ENCODE results near the gene ATF3.

The ATF3 gene

DNA sequence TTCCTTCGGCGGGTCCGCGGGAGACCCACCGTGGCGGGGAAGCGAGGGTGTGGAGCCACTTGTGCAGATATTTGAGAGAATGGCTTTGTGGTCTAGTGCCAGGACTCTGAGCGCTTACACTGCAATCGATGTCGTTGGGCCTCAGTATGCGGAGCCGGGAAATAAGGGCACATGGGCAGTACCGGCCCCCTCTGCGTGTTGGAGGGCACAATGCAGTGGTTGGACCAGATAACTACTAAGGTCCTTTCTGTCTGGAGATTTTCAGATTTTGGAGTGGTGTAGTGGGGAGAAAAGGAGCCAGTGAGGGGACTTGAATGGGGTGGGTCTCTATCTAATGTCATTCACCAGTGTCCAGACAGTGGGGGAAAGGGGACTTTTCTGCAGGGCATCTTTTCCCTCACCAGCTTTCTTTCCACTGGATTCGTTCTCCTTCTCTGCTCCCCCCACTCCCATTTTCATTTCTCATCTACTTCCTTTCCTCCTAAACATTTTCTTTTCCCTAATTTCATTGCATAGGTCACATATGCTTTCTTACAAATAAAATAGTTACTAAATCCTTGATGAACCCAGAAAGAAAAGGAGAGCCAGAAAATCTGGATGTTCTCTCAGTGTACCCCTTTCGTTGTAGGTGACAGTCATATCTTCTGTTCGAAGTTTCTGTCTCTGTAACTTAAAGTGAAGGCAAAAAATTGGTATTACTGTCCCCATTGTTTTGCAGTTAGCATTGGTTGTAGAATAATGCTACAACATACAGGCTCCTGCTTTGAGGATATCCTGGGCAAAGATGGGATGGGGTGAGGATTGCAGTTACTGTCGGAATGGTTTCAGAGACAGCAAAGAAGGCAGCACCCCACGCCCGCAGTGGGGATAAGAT is 1.4 kb downstream of the ATF3 start:
- DNase-seq (ENCODE audit: low spot score): peak; percentile 48

DNA sequence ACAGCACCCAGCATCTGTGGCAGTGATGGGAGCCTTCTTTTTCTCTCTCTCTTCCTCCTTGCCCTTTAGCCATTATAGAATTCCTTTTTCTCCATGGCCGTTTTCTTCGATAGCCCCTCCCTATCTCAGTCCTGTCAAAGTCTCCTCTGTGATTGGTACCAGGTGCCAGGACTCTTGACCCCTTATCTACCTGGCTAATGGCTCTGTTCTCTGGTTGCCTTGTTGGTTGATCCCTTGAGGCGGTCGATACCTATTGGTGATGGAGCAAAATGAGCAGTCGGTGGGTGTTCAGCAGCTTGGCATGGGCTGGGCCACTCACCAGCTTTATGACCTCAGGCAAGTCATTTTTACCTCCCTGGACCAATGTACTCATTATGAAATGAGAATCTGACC is 2.0 kb downstream of the ATF3 start:
- no peak for DNase-seq (ENCODE audit: low spot score)

DNA sequence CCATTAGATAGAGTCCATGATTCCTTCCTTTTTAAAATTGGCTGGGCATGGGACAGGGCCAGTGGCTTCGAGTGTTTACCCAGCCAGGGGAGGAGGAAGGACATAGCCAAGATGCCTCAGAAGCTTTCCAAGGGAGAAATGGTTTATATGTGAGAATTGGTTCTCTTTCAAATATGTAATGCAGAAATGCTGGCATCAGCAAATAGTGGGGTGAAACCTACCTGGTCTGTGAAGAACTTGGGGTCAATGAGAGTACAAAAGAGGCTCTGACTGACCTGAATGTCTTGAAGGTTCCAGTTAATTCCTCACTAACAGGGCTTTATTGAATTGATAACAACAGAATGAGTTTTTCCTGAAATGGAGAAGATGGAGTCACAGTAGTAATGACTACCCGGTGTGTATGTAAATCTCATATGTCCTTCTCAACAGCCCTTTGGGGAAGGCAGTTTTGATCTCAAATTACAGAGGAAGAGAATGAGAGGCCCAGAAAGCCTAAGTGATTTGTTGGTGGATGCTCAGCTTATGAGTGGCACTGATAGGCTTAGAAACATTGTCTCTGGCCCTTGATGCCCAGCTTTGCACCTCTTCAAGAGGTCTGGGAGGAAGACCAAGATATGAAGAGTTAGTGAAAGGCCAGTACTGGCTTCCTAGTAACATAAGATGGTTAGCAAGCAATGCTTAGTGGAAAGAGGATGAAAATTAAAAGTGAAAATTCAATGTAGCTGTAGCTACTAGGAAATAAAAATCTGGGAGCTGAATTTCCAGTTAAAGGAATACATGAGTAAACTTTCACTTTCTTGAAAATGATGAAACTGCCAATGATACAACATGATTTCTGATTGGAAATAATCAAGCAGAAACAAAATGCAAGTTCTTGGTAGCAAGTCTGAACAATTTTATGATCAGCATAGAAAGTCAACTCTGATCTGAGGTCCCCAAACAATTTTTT is 2.7 kb downstream of the ATF3 start:
- DNase-seq (ENCODE audit: low spot score): peak; percentile 20

DNA sequence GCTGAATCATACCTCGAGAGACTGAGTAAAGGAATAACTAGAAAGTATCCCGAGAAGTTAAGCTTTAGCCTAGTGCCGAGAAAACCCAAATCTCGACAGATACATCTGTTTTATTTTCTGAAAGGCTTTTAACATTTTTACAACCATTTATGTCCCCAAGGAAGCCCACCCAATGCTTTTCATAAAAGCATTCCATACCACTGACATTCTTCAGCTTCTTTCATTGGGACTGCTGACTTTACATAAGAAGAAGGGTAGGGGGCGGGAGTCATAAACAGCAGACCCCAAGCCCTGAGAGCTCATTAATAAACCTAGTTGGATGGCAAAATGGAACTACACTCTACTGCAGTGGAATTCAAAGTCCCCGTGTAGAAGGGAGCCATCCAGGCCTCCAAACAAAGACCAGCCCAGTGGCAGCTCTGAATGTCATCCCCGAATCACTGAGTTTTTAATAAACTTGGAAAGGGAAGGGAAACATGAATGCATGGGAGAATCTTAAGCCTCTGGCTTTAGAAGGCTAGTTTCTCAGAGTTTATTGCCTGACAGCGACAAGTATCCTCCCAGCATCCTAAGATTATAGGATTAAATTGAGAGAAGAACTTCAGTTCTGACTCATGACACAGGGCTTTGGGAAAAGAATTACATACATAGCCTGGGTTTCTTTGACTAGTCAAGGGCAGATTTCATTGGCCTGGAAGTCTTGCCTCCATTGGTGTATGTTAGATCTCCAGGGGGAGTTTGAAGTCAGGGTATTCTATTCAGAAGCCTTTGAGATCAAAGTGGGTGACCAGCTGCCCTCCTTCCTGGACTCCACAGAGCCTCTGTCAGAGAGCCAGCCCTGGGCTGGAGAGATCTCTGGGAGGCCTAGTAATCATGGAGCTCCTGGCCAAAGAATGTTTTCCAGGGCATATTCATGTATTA is 3.7 kb downstream of the ATF3 start:
- no peak for DNase-seq (ENCODE audit: low spot score)

DNA sequence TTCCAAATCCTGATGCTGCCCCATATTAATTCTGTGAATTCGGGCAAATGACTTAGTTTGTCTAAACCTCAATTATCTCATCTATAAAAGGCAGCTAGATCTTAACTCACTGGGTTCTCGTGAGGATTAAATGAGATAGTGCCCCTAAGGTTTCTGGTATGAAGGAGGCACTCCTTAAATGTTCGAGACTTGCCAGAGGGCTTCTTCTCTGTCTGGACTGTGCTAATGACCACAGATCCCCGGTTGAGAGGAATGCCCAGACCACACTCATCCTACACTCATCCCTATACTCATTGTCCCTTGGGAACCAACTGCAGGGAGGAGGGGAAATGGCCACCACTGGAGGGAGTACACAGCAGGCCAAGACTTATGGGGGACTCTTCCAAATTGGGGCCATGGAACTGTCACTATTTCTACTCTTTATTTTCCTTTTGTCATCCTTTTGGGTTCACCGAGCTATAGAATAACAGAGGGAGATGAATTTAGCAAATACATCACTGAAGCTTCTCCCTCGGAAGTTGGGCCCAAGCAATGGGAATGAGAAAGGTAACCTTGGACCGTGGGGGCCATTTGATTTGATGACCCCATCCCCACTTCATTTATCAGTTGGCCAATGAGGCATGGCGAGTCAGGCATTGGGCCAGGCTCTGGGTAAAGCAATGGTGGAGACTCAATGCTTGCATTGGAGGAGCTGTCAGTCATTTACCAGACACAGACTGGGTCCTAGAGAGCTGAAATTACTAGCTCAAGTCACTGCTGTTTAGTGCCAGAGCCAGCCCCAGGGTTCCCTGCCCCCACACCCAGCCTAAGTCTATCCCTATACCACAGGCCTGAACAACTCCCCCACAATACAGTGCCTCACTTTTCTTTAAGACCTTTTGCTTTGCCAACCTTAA is 5.1 kb downstream of the ATF3 start:
- DNase-seq (ENCODE audit: low spot score): no peak

DNA sequence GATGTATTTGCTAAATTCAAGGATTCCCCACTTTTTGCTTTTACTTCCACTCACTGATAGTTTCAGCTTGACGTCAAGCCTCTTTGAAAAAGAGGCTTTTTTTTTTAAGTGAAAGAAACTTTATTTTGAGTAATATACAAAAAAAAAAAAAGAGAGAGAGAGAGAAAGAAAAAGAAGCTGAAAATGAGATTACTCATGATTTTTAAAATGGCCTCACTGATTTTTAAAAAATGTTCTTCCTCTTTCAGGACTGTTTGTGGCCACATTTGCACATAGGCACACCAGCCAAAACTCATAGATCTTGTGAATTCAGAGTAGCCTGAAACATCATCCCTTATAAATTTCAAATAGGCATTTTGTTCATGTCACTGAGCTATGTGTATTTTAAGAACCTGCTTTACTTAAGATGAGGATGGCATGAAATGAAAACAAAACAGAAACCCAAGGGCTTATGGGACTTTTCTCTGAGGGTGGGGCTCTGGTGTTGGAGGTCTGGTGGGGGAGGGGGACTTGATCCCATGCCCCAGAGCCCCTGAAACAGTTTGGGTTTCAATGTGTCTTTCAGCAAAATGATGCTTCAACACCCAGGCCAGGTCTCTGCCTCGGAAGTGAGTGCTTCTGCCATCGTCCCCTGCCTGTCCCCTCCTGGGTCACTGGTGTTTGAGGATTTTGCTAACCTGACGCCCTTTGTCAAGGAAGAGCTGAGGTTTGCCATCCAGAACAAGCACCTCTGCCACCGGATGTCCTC is 6.1 kb downstream of the ATF3 start:
- DNase-seq (ENCODE audit: low spot score): no peak

DNA sequence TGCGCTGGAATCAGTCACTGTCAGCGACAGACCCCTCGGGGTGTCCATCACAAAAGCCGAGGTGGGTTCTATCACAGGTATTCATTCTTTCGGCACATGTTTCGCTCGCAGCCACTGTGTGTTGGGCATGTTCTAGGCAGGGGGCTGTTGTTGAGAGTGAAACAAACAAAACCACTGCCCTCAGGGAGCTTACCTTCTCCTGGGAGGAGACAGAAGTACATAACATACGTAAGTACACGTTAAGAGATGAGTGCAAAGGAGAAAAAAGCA is 6.6 kb downstream of the ATF3 start:
- DNase-seq (ENCODE audit: low spot score): no peak

DNA sequence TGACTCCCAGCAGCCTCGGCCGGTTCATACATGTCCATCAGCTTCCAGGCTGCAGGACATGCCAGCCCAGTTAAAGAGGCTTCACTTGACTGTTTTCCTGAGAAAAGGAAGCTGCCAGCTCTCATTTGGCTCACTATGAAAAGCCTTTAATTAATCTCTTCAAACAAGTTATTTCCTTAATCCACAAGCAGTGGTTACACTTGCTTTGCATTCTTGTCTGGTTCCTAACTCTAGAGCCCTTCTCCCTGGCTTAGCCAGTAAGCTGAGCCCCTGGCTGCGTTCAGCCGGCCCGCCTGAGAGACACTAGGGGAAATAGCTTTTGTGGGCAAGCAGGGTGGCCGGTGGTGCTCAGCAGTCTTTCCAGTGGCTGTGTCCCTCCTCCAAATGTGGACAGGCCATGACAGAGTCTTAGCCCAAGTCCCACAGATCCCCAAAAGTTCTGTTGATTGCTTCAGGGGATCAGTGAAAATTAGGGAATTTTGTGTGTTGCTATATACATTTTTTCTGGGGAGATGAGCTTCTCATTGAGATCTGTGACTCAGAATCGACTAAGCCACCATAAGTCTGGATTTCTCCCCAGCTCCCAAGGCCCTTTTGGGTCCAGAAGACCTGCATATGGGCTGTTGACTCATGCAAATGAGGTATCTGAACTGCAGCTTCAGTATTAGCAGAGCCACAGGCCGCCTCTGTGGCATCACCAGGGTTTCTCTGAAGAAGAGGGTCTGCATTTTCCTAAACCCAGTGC is 10.1 kb downstream of the ATF3 start:
- DNase-seq (ENCODE audit: low spot score): no peak

DNA sequence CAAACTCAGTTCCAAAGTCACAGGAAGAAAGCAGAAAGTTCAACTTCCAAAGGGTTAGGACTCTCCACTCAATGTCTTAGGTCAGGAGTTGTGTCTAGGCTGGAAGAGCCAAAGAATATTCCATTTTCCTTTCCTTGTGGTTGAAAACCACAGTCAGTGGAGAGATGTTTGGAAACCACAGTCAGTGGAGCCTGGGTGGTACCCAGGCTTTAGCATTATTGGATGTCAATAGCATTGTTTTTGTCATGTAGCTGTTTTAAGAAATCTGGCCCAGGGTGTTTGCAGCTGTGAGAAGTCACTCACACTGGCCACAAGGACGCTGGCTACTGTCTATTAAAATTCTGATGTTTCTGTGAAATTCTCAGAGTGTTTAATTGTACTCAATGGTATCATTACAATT is 11.7 kb downstream of the ATF3 start:
- DNase-seq (ENCODE audit: low spot score): no peak

DNA sequence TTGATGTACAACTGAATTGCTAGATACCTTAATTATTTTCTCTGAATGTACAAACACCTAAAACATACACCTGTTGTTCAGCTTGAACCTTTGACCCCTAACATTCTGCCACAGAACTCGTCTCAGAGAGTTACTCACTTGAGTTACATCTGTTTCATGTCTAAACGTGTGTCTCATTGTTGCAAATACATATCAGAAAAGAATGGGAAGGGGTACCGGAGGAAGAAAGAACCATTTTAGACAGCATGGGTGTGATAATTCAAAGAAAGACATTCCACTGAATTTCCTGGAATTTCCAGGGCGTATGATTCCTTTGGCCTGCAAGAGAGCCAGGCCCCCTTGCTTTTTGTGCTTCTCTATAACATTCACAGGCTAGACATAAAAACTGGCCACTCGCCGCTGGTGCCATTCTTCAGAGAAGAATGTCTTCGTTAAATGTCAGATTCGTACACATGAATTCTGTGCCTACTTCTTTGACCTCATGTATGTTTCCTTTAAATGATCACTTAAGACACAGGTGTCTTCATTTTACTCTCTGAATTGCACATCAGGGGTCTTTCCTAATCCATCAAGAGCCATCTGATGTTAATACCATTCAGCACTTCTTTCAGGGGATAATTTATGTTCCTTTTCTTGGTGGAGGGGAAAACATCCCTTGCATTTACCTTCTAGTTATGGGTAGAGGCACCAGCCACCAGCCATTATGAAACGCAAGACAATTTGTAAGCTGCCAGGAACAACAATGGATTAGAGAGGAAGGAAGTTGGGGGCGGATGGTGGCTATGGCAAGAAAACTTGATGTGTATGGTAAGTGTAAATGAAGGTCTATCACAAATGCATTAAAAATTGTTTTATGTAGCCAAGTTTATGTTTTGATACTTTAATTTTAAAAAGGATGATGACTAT is 12.7 kb downstream of the ATF3 start:
- no peak for DNase-seq (ENCODE audit: low spot score)

DNA sequence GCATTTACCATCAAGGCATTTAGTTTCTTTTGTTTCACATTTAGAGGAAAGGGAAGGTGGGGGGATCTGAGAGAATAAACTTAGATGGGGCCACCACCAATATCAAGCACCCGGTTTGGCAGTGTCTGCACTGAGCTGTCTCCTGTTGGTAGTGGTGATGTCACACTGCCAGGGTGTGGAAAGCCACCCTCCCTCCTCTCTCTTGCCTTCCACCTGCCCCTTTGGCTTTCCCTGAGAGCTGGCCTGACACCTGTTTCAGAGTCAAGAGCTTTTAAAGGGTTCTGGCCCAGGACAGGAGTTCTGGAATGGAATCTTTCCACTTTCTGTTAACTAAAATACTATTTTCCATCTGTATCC is 13.4 kb downstream of the ATF3 start:
- no peak for DNase-seq (ENCODE audit: low spot score)

DNA sequence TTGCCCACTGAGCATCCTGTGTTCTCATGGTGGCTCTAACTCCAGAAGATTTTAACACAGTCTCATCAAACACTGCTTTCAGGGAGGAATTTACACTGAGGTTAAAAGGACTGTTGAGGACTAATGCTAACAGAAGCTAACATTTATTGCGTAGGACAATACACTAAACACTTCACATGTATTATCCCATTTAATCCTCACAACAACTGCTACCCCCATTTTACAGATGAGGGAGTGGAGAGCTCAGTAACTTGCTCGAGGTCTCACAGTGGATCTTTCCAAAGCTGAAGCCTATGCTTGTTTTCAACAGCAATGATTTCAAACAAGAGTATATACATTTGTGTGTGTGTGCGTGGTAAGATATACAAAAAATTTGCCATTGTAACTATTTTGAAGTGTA is 13.9 kb downstream of the ATF3 start:
- DNase-seq (ENCODE audit: low spot score): no peak

DNA sequence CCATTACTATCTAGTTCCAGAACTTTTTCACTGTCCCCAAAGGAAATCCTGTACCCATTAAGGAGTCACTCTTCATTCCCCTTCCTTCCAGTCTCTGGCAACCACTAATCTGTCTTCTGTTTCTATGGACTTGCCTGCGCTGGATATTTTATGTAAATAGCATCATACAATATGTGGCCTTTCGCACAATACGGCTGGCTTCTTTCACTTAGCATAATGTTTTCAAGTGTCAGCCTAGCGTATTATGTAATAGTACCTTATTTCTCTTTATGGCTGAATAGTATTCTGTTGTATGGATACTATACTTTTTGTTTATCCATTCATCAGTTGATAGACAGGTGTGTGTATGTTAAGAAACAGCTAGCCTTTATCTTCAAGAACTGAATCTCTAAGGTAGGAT is 14.3 kb downstream of the ATF3 start:
- DNase-seq (ENCODE audit: low spot score): no peak

DNA sequence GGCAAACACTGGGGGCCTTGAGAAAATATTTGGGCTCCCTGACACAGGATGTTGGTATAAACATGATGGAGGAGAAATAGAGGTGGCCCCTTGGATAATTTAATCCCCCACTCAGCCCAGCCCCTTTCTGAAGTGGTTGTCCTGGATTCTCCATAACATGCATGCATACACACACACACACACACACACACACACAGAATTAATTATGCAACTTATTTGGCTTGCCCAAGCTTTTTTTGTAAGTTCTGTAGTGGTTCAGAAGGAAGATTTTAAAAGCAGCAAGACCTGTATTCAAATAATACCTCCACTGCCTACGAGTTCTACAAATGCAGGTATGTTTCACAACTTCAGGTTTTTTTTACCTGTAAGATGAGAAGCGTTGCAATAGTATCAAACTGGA is 15.0 kb downstream of the ATF3 start:
- no peak for DNase-seq (ENCODE audit: low spot score)

DNA sequence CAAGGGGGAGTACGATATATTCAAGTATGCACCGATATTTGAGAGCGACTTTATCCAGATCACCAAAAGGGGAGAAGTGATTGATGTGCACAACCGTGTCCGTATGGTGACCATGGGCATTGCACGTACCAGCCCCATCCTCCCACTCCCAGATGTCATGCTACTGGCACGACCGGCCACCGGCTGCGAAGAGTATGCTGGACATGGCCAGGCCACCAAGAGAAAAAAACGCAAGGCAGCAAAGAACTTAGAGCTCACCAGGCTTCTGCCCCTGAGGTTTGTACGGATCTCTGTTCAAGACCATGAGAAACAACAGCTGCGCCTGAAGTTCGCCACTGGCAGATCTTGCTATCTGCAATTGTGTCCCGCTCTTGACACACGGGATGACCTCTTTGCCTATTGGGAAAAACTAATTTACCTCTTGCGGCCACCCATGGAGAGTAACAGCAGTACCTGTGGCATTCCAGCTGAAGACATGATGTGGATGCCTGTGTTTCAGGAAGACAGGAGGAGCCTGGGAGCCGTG is 16.5 kb downstream of the ATF3 start:
- DNase-seq (ENCODE audit: low spot score): no peak

DNA sequence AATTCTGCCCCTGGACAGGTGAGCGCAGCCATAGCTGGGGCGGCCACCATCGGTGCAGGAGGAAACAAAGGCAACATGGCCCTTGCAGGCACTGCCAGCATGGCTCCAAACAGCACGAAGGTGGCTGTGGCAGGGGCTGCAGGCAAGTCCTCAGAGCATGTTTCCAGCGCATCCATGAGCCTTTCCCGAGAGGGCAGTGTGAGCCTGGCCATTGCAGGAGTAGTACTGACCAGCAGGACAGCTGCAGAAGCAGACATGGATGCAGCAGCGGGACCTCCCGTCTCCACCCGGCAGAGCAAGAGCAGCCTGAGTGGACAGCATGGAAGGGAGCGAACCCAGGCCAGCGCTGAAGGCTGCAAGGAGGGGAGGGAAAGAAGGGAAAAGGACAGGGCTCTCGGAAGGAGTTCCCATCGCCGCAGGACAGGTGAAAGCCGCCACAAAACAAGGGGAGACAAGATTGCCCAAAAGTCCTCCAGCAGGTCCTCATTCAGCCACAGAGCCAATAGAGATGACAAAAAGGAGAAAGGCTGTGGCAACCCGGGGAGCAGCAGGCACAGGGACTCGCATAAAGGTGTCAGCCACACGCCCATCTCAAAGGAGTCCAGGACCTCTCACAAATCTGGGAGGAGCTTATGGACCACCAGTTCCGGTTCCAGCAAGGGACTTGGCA is 17.4 kb downstream of the ATF3 start:
- no peak for DNase-seq (ENCODE audit: low spot score)

DNA sequence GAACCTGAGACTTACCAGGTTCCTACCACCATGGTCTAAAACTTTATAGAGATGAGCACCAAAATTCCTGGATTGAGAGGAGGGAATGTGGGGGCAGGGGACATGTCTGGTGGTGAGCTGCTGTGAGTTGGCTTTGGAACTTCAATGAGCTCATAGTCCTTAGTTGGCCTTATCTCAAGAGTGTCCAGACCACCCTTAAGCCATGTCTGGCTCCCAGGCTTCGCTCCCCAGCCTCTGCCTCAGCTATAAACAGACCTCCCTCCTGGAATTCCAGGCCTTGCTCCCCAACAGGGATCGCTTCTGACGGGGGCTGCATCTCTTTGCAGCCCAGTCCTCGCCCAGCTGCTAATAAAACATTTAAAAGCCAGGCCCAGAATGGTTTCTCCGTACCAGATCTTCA is 19.5 kb downstream of the ATF3 start:
- no peak for DNase-seq (ENCODE audit: low spot score)

DNA sequence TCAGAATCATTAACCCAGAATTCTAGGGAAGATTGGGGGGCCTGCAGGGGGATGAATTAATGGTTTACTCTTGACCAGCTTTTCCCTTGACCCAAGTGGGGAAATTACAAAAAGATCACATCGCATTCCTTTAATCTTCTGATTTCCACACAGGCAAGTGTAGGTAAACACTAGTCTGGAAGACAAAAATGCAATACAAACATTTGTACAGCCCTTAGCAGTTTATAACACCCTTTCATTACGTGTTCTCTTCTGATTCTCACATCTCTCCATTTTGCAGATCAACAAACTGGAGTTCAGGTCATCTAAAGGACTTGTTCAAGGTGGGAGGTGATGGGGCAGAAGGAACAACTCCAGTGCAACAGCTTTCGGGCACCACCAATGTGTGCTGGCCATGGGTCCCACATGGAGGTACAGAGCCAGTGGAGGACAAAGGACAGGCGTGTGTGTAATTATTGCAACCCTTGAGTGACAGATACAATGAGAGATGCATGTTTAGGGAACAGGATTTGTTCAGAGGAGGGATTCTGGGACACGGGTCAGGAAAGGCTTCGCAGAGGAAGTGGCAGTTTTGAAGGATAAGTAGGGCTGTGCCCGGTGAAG is 20.4 kb downstream of the ATF3 start:
- no peak for DNase-seq (ENCODE audit: low spot score)
